Psoas muscle (tissue), 8 donors: ENCODE results near the gene CYTL1. TPM values are rescaled to one million over a fixed set of nuclear protein-coding genes. Genes with fewer than 3 reads are reported as not detected.

Experiments
- ATAC-seq, 4 donors: fragments of 200-7000 bp; cut with Tn5 transposase; one replicate each; pipeline ENCODE4 v1.9.1; 2020; ENCODE audit warnings: moderate library complexity in 3 of 4, mild to moderate bottlenecking in 2 of 4
- DNase-seq, 2 donors: peaks; one replicate each; pipeline ENCODE4 v3.0.0-alpha.2; 2020
- H3K27ac ChIP-seq: fragments of 200-600 bp; one replicate; pipeline ENCODE4 v1.8.0; 2022
- H3K27me3 ChIP-seq, 3 donors: fragments of 200-600 bp in 1 of 3; one replicate each; pipeline versions ENCODE4 v1.6.1 to v1.8.0; 2013 to 2022; ENCODE audit warnings: low read length in 2 of 3, mild to moderate bottlenecking in 2 of 3, moderate library complexity in 1 of 3; ENCODE audit not compliant: insufficient read depth in 3 of 3
- H3K36me3 ChIP-seq, 2 donors: fragments of 200-600 bp in 1 of 2; one replicate each; pipeline versions ENCODE4 v1.6.1 to v1.8.0; 2013 to 2022; ENCODE audit warnings: low read depth in 1 of 2, mild to moderate bottlenecking in 1 of 2, moderate library complexity in 1 of 2; ENCODE audit not compliant: insufficient read depth in 1 of 2
- H3K4me1 ChIP-seq: fragments of 200-600 bp; one replicate; pipeline ENCODE4 v1.8.0; 2022
- H3K4me3 ChIP-seq: fragments of 200-600 bp; one replicate; pipeline ENCODE4 v1.8.0; 2022; ENCODE audit warnings: mild to moderate bottlenecking
- H3K9me3 ChIP-seq: fragments of 200-600 bp; one replicate; pipeline ENCODE4 v1.8.0; 2022
- WGBS, 3 donors: extraction: QIAGEN DNeasy Blood & Tissue Kit; methylation state at CpG; one replicate each; pipeline versions ENCODE4 v1.1.6 to v1.1.7; 2013; 5-methylcytosine and 5-hydroxymethylcytosine counted together
- intact Hi-C, 2 donors: fragments of 100-400 bp; cut with DNase I; formaldehyde crosslinking; loops; one replicate each; pipeline versions ENCODE4 v1.11.0 to v1.14.2; 2022
- polyA plus RNA-seq, 3 donors: library from polyadenylated mRNA; stranded (reverse); fragments of 200-250 nt; gene quantifications; one replicate each; pipeline ENCODE4 v1.2.3, GENCODE V29; 2013
- total RNA-seq, 4 donors: library from RNA; stranded (reverse); fragmentation: NEBNext Ultra II Directional in 2 of 4; extraction: Animal tissue kit (Norgen Biotek cat#: 25700) in 2 of 4; gene quantifications; one replicate each; pipeline versions ENCODE4 v1.2.1 to v1.2.4, GENCODE V29; 2021 to 2023
- TF ChIP-seq, protein P1 (sequence below): fragments of 200-600 bp; IDR thresholded peaks from one replicate; pipeline ENCODE4 v1.8.0; 2022; ENCODE audit warnings: antibody characterized with exemption
- donor health status: healthy with polysubstance abuse.
- donor health status: DM: no; HTN: no; CAD: no; lungs with moderate emphysema.
- donor health status: Bipolar disorder and iron deficiency.
- donor health status: healthy.
- donor health status: DM: yes; HTN: yes; CAD: no.
- donor health status: DM: no; HTN: no; CAD: no.
- donor health status: DM: no; HTN: no; CAD: no.
- donor health status: DM: yes; HTN: yes; CAD: no.

The CYTL1 gene
- total and polyA plus RNA-seq, 7 donors, result 0.05 to 0.34 (median 0.11) TPM; not detected in 3

DNA sequence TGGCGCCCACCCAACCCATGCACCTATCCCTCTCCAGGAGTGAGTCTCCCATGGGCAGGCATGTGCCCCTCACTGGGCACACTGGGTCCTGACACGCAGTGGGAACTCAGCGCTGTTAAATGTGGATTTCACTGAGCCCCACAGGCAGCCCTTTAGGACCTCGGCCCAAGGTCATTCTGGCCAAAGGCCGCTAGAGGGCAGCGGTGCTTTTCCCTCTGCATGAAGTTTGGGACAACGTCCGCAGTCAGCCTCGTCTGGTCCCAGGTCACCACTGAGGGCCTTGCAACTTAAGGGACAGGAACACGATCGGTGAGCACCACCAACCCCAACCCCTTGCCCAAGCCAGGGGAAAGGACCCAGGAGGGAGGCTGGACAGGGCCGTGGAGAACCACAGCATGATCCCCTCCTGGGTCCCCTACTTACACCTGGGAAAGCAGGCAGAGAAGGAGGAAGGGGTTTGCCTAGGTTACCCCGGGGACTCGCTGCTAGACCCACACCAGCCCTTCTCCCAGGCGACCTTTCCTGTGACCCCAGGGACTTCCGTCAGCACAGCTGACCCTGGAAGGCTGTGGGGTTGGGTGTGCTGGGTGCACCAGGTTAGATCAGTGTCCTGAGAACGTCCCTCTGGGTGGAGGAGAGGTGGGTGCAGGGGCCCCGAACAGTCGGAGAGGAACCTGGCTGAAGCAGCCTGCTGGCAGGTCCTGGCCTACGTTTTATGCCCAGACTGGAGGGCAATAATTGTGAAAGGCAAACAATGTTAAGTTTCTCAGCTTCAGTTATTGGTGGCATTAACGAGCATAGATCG, 24.0 kb downstream of the CYTL1 start:
- 27 to 31% (median 27%) methylated on average over 21 to 22 of the region's 22 CpGs for WGBS, 3 donors
- intact Hi-C loops, result loop anchor here in 1 of 2 donors (10.0 kb wide), 1 partner anchor 501 kb away; no protein-coding TSS in a partner anchor

DNA sequence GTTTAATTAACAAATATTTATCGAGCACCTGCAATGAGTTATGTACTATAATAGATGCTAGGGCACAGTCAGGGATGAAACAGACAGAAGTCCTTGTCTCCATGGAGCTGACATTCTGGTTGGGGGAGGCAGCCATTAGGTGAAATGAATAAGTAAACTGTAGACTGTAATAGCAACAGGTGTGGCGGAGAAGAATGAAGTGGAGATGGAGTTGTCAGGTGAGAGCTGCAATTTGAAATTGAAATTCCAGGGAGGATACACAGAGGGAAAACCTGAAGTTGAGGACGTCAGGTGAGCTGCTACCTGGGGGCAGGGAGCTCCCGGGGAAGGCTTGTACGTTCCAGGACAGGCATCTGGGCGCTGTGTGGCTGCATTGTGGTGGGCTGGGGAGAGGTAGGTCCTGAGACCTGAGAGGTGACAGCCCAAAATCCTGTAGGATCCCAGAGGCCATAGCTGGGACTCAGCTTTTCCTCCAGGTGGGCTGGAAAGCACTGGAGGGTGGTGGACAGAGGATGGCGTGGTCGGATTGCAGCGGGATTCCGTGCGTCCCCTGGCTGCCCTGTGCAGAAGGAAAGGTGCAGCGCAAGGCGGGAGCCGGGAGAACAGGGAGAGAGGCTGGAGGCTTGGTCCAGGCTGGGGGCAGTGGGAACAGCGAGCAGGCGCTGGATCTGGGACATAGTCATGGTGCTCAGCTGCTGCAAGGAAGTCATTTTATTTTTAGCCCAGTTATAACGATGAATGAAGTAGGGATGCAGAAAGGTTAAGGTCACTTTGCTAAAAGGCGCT, 24.8 kb downstream of the CYTL1 start:
- ATAC-seq, result no peak
- no peaks in the 10 kb centered on the region for H3K27me3 ChIP-seq
- TF ChIP-seq, protein P1, sequence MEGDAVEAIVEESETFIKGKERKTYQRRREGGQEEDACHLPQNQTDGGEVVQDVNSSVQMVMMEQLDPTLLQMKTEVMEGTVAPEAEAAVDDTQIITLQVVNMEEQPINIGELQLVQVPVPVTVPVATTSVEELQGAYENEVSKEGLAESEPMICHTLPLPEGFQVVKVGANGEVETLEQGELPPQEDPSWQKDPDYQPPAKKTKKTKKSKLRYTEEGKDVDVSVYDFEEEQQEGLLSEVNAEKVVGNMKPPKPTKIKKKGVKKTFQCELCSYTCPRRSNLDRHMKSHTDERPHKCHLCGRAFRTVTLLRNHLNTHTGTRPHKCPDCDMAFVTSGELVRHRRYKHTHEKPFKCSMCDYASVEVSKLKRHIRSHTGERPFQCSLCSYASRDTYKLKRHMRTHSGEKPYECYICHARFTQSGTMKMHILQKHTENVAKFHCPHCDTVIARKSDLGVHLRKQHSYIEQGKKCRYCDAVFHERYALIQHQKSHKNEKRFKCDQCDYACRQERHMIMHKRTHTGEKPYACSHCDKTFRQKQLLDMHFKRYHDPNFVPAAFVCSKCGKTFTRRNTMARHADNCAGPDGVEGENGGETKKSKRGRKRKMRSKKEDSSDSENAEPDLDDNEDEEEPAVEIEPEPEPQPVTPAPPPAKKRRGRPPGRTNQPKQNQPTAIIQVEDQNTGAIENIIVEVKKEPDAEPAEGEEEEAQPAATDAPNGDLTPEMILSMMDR, result no peak
- no peaks in the 10 kb centered on the region for H3K9me3 ChIP-seq
- 65 to 73% (median 69%) methylated on average over 18 of the region's 18 CpGs for WGBS, 3 donors
- intact Hi-C loops, result loop anchor here in 1 of 2 donors (10.0 kb wide), 1 partner anchor 500 kb away; no protein-coding TSS in a partner anchor
- no peaks in the 10 kb centered on the region for H3K4me1 ChIP-seq
- H3K27ac ChIP-seq, result no peak overlapping the region
- H3K36me3 ChIP-seq, result no peaks in the 10 kb centered on the region
- DNase-seq, result no peak
- no peak overlapping the region for H3K4me3 ChIP-seq

More for the DNA sequence above, 24.0 kb downstream of the CYTL1 start:
- DNase-seq, result peak; percentile 72 to 81
- Histone ChIP-seq H3K27me3 (no peaks in the 10 kb centered on the region), H3K27ac (no peak overlapping the region), H3K4me1 (no peaks in the 10 kb centered on the region), H3K4me3 (no peak overlapping the region), H3K9me3 (no peaks in the 10 kb centered on the region), H3K36me3 (no peaks in the 10 kb centered on the region)
- TF ChIP-seq, protein P1, result peak; percentile 72
- ATAC-seq, result peak in 3 of 4 donors; percentile 49 to 63 (median 61)

- DNase-seq, result no peak
- 85 to 90% (median 88%) methylated on average over 5 of the region's 5 CpGs for WGBS, 3 donors
- Histone ChIP-seq H3K9me3 (no peaks in the 10 kb centered on the region), H3K4me1 (no peaks in the 10 kb centered on the region), H3K27me3 (no peaks in the 10 kb centered on the region), H3K27ac (no peak overlapping the region), H3K36me3 (no peaks in the 10 kb centered on the region), H3K4me3 (no peak overlapping the region)
- intact Hi-C loops, result loop anchor here in 1 of 2 donors (10.0 kb wide), 1 partner anchor 498 kb away; no protein-coding TSS in a partner anchor
- TF ChIP-seq, protein P1, result no peak
- ATAC-seq, result no peak
These were observed 26.4 kb downstream of the CYTL1 start for GRCh38 chr4:4992833-4993232.

DNA sequence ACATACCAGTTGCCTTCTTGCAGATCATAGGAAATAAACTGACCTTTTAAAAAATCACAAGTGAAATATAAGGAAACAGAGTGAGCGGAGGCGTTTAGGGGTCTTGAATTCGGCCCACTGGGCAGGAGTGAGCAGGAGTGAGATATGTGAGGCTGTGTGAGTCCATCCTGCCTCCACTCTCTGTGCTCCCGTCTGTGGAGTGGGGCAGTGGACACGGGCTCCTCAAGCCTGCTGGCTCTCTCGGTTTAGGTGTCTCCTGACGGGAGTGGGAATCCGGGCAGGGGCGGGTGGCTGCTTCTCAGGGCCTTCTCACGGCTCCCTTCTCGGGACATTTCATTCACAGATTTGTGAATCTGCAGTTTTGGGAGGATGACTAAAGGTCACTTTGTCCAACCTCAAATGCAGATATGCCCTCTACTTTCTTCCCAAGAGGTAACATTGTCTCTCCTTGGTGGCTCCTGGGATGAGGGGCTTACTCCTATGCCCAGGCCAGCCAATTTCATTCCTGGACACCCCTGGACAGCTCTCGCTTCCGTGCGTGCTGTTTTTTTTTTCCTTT, 27.6 kb downstream of the CYTL1 start:
- H3K36me3 ChIP-seq, result no peaks in the 10 kb centered on the region
- ATAC-seq, result no peak
- no peak overlapping the region for H3K4me3 ChIP-seq
- H3K27me3 ChIP-seq, result no peaks in the 10 kb centered on the region
- H3K27ac ChIP-seq, result no peak overlapping the region
- no peaks in the 10 kb centered on the region for H3K4me1 ChIP-seq
- WGBS, 3 donors, result 85 to 87% (median 86%) methylated on average over 14 of the region's 14 CpGs
- H3K9me3 ChIP-seq, result no peaks in the 10 kb centered on the region
- TF ChIP-seq, protein P1, result no peak
- DNase-seq, result no peak
- intact Hi-C loops, result loop anchor here in 1 of 2 donors (10.0 kb wide), 1 partner anchor 497 kb away; no protein-coding TSS in a partner anchor
